Keratinocyte (primary cell): Measurements from ENCODE around the gene ERBB4. TPM values are rescaled to one million over a fixed set of nuclear protein-coding genes. Genes with fewer than 3 reads are reported as not detected.

Experiments
- DNase-seq: peaks from one replicate; pipeline ENCODE4 v3.0.0-alpha.2; 2011; ENCODE audit warnings: low read depth, missing footprints, low spot score
- FAIRE-seq: peaks from 2 replicates; lab custom pipeline; 2011; peaks lifted over from hg19 to GRCh38; lab: Jason Lieb, UNC
- H2AFZ ChIP-seq: 2 replicates; pipeline ENCODE4 v1.6.0; 2012; ENCODE audit warnings: low read length, control low read depth, inconsistent platforms; ENCODE audit not compliant: control insufficient read depth
- H3K27ac ChIP-seq: 2 replicates; pipeline ENCODE4 v1.5.1; 2011; ENCODE audit warnings: low read length; ENCODE audit not compliant: control insufficient read depth, insufficient read depth
- H3K27me3 ChIP-seq: 3 replicates; pipeline ENCODE4 v1.6.0; 2011; ENCODE audit warnings: low read length; ENCODE audit not compliant: control insufficient read depth, insufficient read depth; ENCODE audit errors: extremely low read depth
- H3K36me3 ChIP-seq, 2 experiments: 2 replicates in 1 of 2; 3 replicates in 1 of 2; pipeline ENCODE4 v1.5.1; 2011; ENCODE audit warnings: low read length in 2 of 2, mild to moderate bottlenecking in 1 of 2; ENCODE audit not compliant: control insufficient read depth in 2 of 2, insufficient read depth in 2 of 2; ENCODE audit errors: extremely low read depth in 1 of 2
- H3K4me1 ChIP-seq: 3 replicates; pipeline ENCODE4 v1.5.1; 2011; ENCODE audit warnings: low read length; ENCODE audit not compliant: control insufficient read depth, insufficient read depth; ENCODE audit errors: extremely low read depth
- H3K4me2 ChIP-seq: 3 replicates; pipeline ENCODE4 v1.6.0; 2011; ENCODE audit warnings: low read depth, low read length; ENCODE audit not compliant: control insufficient read depth, insufficient read depth; ENCODE audit errors: extremely low read depth
- H3K4me3 ChIP-seq, 3 experiments: fragments of 200-600 bp in 1 of 3; sonication (generic) in 1 of 3; 2 replicates in 2 of 3; 3 replicates in 1 of 3; pipeline ENCODE4 v1.5.1; 2011 to 2016; ENCODE audit warnings: low read length in 3 of 3, mild to moderate bottlenecking in 3 of 3, control low read depth in 2 of 3, inconsistent platforms in 1 of 3, low read depth in 1 of 3, mixed read lengths in 1 of 3, mixed run types in 1 of 3, moderate library complexity in 1 of 3; ENCODE audit not compliant: control insufficient read depth in 2 of 3, insufficient read depth in 2 of 3; ENCODE audit errors: extremely low read depth in 1 of 3
- H3K79me2 ChIP-seq: 2 replicates; pipeline ENCODE4 v1.6.0; 2012; ENCODE audit warnings: low read length; ENCODE audit not compliant: control insufficient read depth, insufficient read depth
- H3K9ac ChIP-seq: 3 replicates; pipeline ENCODE4 v1.6.0; 2011; ENCODE audit warnings: low read length; ENCODE audit not compliant: control insufficient read depth, insufficient read depth; ENCODE audit errors: extremely low read depth
- H3K9me1 ChIP-seq: 3 replicates; pipeline ENCODE4 v1.6.0; 2011; ENCODE audit warnings: low read length; ENCODE audit not compliant: control insufficient read depth, insufficient read depth; ENCODE audit errors: extremely low read depth
- H3K9me3 ChIP-seq: 2 replicates; pipeline ENCODE4 v1.5.1; 2012; ENCODE audit warnings: low read depth, low read length; ENCODE audit not compliant: control insufficient read depth
- H4K20me1 ChIP-seq: 3 replicates; pipeline ENCODE4 v1.6.0; 2011; ENCODE audit warnings: low read length; ENCODE audit not compliant: control insufficient read depth, insufficient read depth; ENCODE audit errors: extremely low read depth
- CTCF ChIP-seq, 3 experiments: IDR thresholded peaks in 1 of 3; conservative IDR thresholded peaks in 1 of 3; optimal IDR thresholded peaks in 1 of 3; 2 replicates in 2 of 3; 3 replicates in 1 of 3; pipeline versions ENCODE3 to v1.5.1; 2011; ENCODE audit warnings: low read length in 3 of 3, mild to moderate bottlenecking in 3 of 3, moderate library complexity in 2 of 3, control low read depth in 1 of 3, inconsistent platforms in 1 of 3; ENCODE audit not compliant: insufficient read depth in 2 of 3; ENCODE audit errors: extremely low read depth in 1 of 3
- EZH2 ChIP-seq: IDR thresholded peaks from one replicate; pipeline ENCODE4 v1.6.1; 2012; ENCODE audit warnings: inconsistent platforms, mild to moderate bottlenecking, low read length, moderate library complexity
- dilution Hi-C: fragments of 300-500 bp; cut with MboI; formaldehyde crosslinking; loops from one replicate; pipeline ENCODE4 v1.7.0; 2020; ENCODE audit warnings: low sequenced_read_pairs; ENCODE audit not compliant: extremely low pct_ligation_motif_present
- polyA plus RNA-seq, 5 experiments: library from polyadenylated mRNA; depleted of rRNA in 3 of 5; stranded (reverse) in 3 of 5; stranded (forward) in 1 of 5; unstranded in 1 of 5; fragments of >200 nt; gene quantifications; 1 replicate in 1 of 5; 2 replicates in 3 of 5; 3 replicates in 1 of 5; pipeline versions ENCODE4 v1.2.1 to v1.2.3, GENCODE V29; 2011 to 2012; ENCODE audit warnings: missing spikeins in 2 of 5, low read depth in 1 of 5, low replicate concordance in 1 of 5

Gene ERBB4
- polyA plus RNA-seq, 1 donor (not counting 4 experiments of a cell fraction or from before 2014, with no cell fraction given) = 0.01 TPM

- H3K36me3 ChIP-seq = no peaks in the 10 kb centered on the region
- dilution Hi-C loops = no loop called here
- DNase-seq (no peak), FAIRE-seq (no peak)
- H3K9me1 ChIP-seq = no peaks in the 10 kb centered on the region
- no peaks in the 10 kb centered on the region for H3K79me2 ChIP-seq
- H3K27ac ChIP-seq = no peak overlapping the region
- TF ChIP-seq EZH2 (no peak), CTCF (optimal IDR thresholded peaks at IDR 0.05 in 1 of 3, IDR thresholded peaks at IDR 0.05 in 1 of 3, conservative IDR thresholded peaks at IDR 0.05 in 1 of 3; ENCODE audit: extremely low read depth in 1 of 3, insufficient read depth in 2 of 3, low read length in 3 of 3) (no peak)
- no peak overlapping the region for H3K4me2 ChIP-seq
- H3K9me3 ChIP-seq = no peaks in the 10 kb centered on the region
- H3K4me1 ChIP-seq = peaks cover 8% of the 10 kb centered on the region
- H3K9ac ChIP-seq = no peak overlapping the region
- H3K27me3 ChIP-seq = no peaks in the 10 kb centered on the region
- H4K20me1 ChIP-seq = no peaks in the 10 kb centered on the region
- H2AFZ ChIP-seq = no peak overlapping the region
- no peak overlapping the region for H3K4me3 ChIP-seq
Measured at GRCh38 chr2:211371465-211371864, 1167.1 kb downstream of the ERBB4 start.

GRCh38 chr2:211368467-211368866 is 1170.1 kb downstream of the ERBB4 start:
- Histone ChIP-seq H2AFZ (no peak overlapping the region), H3K4me1 (peaks cover 8% of the 10 kb centered on the region), H3K36me3 (no peaks in the 10 kb centered on the region), H4K20me1 (no peaks in the 10 kb centered on the region), H3K27me3 (no peaks in the 10 kb centered on the region), H3K9me3 (no peaks in the 10 kb centered on the region), H3K4me3 (no peak overlapping the region), H3K27ac (no peak overlapping the region), H3K79me2 (no peaks in the 10 kb centered on the region), H3K9ac (no peak overlapping the region), H3K9me1 (no peaks in the 10 kb centered on the region), H3K4me2 (no peak overlapping the region)
- DNase-seq (no peak), FAIRE-seq (no peak)
- dilution Hi-C loops = no loop called here
- TF ChIP-seq CTCF (optimal IDR thresholded peaks at IDR 0.05 in 1 of 3, IDR thresholded peaks at IDR 0.05 in 1 of 3, conservative IDR thresholded peaks at IDR 0.05 in 1 of 3; ENCODE audit: extremely low read depth in 1 of 3, insufficient read depth in 2 of 3, low read length in 3 of 3) = no peak
- no peak for TF ChIP-seq EZH2
